Lower lobe of right lung (tissue), 2 donors: ENCODE measurements around the gene EIF2B1. TPM values are rescaled to one million over a fixed set of nuclear protein-coding genes. Genes with fewer than 3 reads are reported as not detected.

Experiments used
- ATAC-seq, 2 donors: fragments of 200-7000 bp; cut with Tn5 transposase; one replicate each; pipeline ENCODE4 v1.9.1; 2020 to 2022; ENCODE audit warnings: mild to moderate bottlenecking in 2 of 2, moderate library complexity in 2 of 2
- DNase-seq: peaks from one replicate; pipeline ENCODE4 v3.0.0-alpha.2; 2020
- H3K27ac ChIP-seq: fragments of 200-600 bp; one replicate; pipeline ENCODE4 v1.8.0; 2022
- H3K27me3 ChIP-seq: fragments of 200-600 bp; one replicate; pipeline ENCODE4 v1.8.0; 2022; ENCODE audit warnings: low read depth
- H3K36me3 ChIP-seq: fragments of 200-600 bp; one replicate; pipeline ENCODE4 v1.8.0; 2022; ENCODE audit warnings: mild to moderate bottlenecking
- H3K4me1 ChIP-seq: fragments of 200-600 bp; one replicate; pipeline ENCODE4 v1.8.0; 2022
- H3K4me3 ChIP-seq: fragments of 200-600 bp; one replicate; pipeline ENCODE4 v1.8.0; 2022; ENCODE audit warnings: mild to moderate bottlenecking
- H3K9me3 ChIP-seq: fragments of 200-600 bp; one replicate; pipeline ENCODE4 v1.8.0; 2022
- CTCF ChIP-seq: fragments of 200-600 bp; IDR thresholded peaks from one replicate; pipeline ENCODE4 v1.8.0; 2022; ENCODE audit warnings: antibody characterized with exemption, mild to moderate bottlenecking
- intact Hi-C: fragments of 100-400 bp; cut with DNase I; formaldehyde crosslinking; loops from one replicate; pipeline ENCODE4 v1.11.0; 2022
- total RNA-seq: library from RNA; stranded (reverse); fragmentation: NEBNext Ultra II Directional; extraction: Animal tissue kit (Norgen Biotek cat#: 25700); gene quantifications from one replicate; pipeline ENCODE4 v1.2.1, GENCODE V29; 2021
- donor health status: DM: no; HTN: yes; CAD: no; lungs with severe emphysema.

Gene EIF2B1
- total RNA-seq, 1 donor from 2014 or later: 41.4 TPM

- H3K4me3 ChIP-seq: no peak overlapping the region
- intact Hi-C loops: no loop called here
- no peak for ATAC-seq
- no peak overlapping the region for H3K27ac ChIP-seq
- H3K27me3 ChIP-seq: no peaks in the 10 kb centered on the region
- no peak for DNase-seq
- TF ChIP-seq CTCF: no peak
- peaks cover 77% of the 10 kb centered on the region for H3K36me3 ChIP-seq
- H3K4me1 ChIP-seq: no peaks in the 10 kb centered on the region
- H3K9me3 ChIP-seq: no peaks in the 10 kb centered on the region
Measured at GRCh38 chr12:123645380-123645779, 11.9 kb upstream of the EIF2B1 start.

- Histone ChIP-seq H3K27me3 (no peaks in the 10 kb centered on the region), H3K4me1 (no peaks in the 10 kb centered on the region), H3K36me3 (peaks cover 75% of the 10 kb centered on the region), H3K27ac (peak overlapping the region; percentile 13), H3K4me3 (no peak overlapping the region), H3K9me3 (no peaks in the 10 kb centered on the region)
- intact Hi-C loops: no loop called here
- no peak for TF ChIP-seq CTCF
- peak in 1 of 2 donors; percentile 76 for ATAC-seq
- no peak for DNase-seq
Measured at GRCh38 chr12:123643911-123644310, 10.4 kb upstream of the EIF2B1 start.

- peak in 1 of 2 donors; percentile 1 for ATAC-seq
- H3K27me3 ChIP-seq: no peaks in the 10 kb centered on the region
- no peak for DNase-seq
- intact Hi-C loops: no loop called here
- H3K4me1 ChIP-seq: peaks cover 18% of the 10 kb centered on the region
- H3K4me3 ChIP-seq: peak overlapping the region; percentile 89
- peaks cover 34% of the 10 kb centered on the region for H3K36me3 ChIP-seq
- peak overlapping the region; percentile 84 for H3K27ac ChIP-seq
- no peak for TF ChIP-seq CTCF
- H3K9me3 ChIP-seq: no peaks in the 10 kb centered on the region
Measured at GRCh38 chr12:123634142-123634561, 666 bp upstream of the EIF2B1 start.

- Histone ChIP-seq H3K27ac (no peak overlapping the region), H3K9me3 (no peaks in the 10 kb centered on the region), H3K4me1 (no peaks in the 10 kb centered on the region), H3K4me3 (no peak overlapping the region), H3K27me3 (no peaks in the 10 kb centered on the region), H3K36me3 (peaks cover 100% of the 10 kb centered on the region)
- intact Hi-C loops: no loop called here
- ATAC-seq: no peak
- DNase-seq: no peak
- no peak for TF ChIP-seq CTCF
Measured at GRCh38 chr12:123621619-123622530, 11.6 kb downstream of the EIF2B1 start.

GRCh38 chr12:123621101-123621500, 12.4 kb downstream of the EIF2B1 start:
- intact Hi-C loops: no loop called here
- no peak overlapping the region for H3K27ac ChIP-seq
- H3K27me3 ChIP-seq: no peaks in the 10 kb centered on the region
- DNase-seq (no peak), ATAC-seq (no peak)
- peaks cover 100% of the 10 kb centered on the region for H3K36me3 ChIP-seq
- H3K4me1 ChIP-seq: no peaks in the 10 kb centered on the region
- no peaks in the 10 kb centered on the region for H3K9me3 ChIP-seq
- TF ChIP-seq CTCF: no peak
- no peak overlapping the region for H3K4me3 ChIP-seq
